ENCODE data around the gene XAGE3.

Gene XAGE3

GRCh38 chrX:52839137-52839536 is 28.7 kb downstream of the XAGE3 start:
- DNase-seq: no peak

- no peak for DNase-seq
Measured at GRCh38 chrX:52830551-52830950, 37.3 kb downstream of the XAGE3 start.

GRCh38 chrX:52824608-52825007 is 43.3 kb downstream of the XAGE3 start:
- DNase-seq: no peak

- no peak for DNase-seq
Measured at GRCh38 chrX:52821079-52821760, 46.7 kb downstream of the XAGE3 start.

DNA sequence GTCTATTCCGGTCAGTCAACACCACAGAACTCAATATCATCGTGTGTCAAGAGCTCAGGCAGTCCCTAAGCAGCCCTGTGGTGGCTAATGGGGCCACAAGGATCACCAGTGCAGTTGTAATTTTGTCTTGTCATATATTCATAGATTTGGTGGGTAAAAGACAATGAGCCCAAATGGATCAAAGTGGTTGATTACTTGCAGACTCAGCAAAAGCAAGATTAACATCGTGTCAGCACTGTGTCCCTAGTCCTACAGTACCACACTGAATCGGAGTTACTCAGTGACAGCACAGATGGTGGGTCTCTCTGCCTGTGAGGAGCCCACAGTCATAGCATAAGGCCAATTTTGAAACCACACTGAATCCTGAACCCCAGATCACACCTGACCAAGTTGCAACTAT is 48.1 kb downstream of the XAGE3 start:
- no peak for DNase-seq

All from right hindlimb (tissue), 1 donor.